Effector memory CD4-positive, alpha-beta T cell (primary cell): ENCODE measurements around the gene APOC3.
A peak's percentile ranks its signal among the peaks of the same experiment; 100 is the strongest.

ENCODE experiments used
- DNase-seq, 3 donors: peaks; one replicate each; pipeline ENCODE4 v3.0.0-alpha.2; 2020
- H3K27ac ChIP-seq: 2 replicates; pipeline ENCODE4 v1.7.0; 2013; ENCODE audit warnings: mild to moderate bottlenecking, low read length, moderate library complexity; ENCODE audit not compliant: insufficient read depth, poor library complexity, severe bottlenecking
- H3K27me3 ChIP-seq: replicated peaks from 2 replicates; pipeline ENCODE4 v1.7.0; 2013; ENCODE audit warnings: mild to moderate bottlenecking, low read length; ENCODE audit not compliant: insufficient read depth, control insufficient read depth, poor library complexity, severe bottlenecking
- H3K36me3 ChIP-seq: 2 replicates; pipeline ENCODE4 v1.7.0; 2013; ENCODE audit warnings: mild to moderate bottlenecking, low read length, moderate library complexity; ENCODE audit not compliant: control insufficient read depth, insufficient read depth
- H3K4me1 ChIP-seq: 2 replicates; pipeline ENCODE4 v1.7.0; 2013; ENCODE audit warnings: low read length, mild to moderate bottlenecking; ENCODE audit not compliant: control insufficient read depth, insufficient read depth, poor library complexity, severe bottlenecking
- H3K4me3 ChIP-seq: 2 replicates; pipeline ENCODE4 v1.7.0; 2013; ENCODE audit warnings: low read length, low read depth, mild to moderate bottlenecking; ENCODE audit not compliant: insufficient read depth, poor library complexity, severe bottlenecking
- H3K9me3 ChIP-seq: 2 replicates; pipeline ENCODE4 v1.7.0; 2013; ENCODE audit warnings: mild to moderate bottlenecking, low read length, moderate library complexity; ENCODE audit not compliant: control insufficient read depth

APOC3 gene

DNA sequence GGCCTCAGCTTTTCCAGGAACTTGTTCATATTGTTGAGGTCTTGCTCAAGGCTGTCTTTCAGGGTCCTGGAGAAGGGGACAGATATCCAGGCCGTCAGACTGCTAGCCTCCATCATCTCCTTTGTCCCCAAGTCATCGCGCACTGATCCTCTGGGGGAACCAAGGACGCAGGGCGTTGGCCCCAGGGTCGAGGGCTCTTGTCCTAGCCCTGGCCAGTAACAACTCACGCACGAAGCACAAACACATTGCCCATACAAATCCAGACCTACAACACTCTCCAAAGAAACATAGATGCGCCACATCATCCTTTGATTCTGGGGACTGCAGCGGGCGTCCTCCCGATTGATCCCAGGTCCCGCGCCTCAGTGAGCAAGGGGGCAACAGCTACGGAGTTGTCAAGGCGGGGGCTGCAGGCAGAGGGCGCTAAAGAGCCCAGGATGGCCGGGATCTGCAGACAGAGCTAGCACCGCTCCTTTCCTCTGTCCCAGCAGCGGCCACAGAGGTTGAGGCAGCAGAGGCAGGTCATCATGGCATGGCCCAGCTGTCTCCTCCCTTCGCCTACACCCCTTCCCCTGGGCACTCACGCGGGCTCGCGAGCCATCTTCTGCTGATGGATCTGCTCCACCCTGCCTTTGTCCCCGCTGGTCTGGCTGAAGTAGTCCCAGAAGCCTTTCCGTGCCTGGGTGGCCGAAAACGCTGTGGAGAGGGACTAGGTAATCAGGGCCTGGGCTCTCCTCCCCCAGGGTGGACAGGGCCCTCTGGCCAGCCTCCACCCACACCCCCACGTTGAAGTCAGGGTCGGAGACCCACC is 38.5 kb upstream of the APOC3 start:
- Histone ChIP-seq H3K4me3 (no peak overlapping the region), H3K27ac (no peak overlapping the region), H3K27me3 (no peaks in the 10 kb centered on the region), H3K9me3 (no peaks in the 10 kb centered on the region), H3K4me1 (peaks cover 25% of the 10 kb centered on the region), H3K36me3 (peaks cover 3% of the 10 kb centered on the region)
- peak; percentile 52 to 67 (median 57) for DNase-seq

DNA sequence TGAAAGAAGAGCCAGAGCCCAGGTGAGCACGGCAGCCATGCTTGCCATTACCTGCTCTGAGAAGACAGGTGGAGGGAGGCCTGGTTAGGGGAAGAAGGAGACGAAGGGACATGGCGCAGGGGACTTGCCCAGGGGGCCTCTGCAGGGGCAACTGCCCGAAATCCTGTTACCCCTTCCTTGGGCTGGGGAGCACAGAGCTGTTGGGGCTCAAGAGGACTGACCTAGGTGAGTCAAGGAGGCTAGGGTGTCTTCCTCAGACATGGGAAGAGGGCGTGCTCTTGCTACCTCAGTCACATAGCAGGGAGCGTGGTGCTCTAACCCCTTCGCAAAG is 37.9 kb upstream of the APOC3 start, which contains the start of gene APOA5:
Gene APOA5, minus strand, starts transcription at position 67 of the 331 bp plus-strand sequence. Its CDS starts 19 bp downstream, at position 48.
- no peak for DNase-seq
- no peaks in the 10 kb centered on the region for H3K27me3 ChIP-seq
- no peak within 1 kb of the TSS for H3K27ac ChIP-seq
- peaks cover 19% of the 10 kb centered on the region for H3K4me1 ChIP-seq
- no peaks in the 10 kb centered on the region for H3K36me3 ChIP-seq
- no peak within 1 kb of the TSS for H3K4me3 ChIP-seq
- H3K9me3 ChIP-seq, result no peaks in the 10 kb centered on the region

DNA sequence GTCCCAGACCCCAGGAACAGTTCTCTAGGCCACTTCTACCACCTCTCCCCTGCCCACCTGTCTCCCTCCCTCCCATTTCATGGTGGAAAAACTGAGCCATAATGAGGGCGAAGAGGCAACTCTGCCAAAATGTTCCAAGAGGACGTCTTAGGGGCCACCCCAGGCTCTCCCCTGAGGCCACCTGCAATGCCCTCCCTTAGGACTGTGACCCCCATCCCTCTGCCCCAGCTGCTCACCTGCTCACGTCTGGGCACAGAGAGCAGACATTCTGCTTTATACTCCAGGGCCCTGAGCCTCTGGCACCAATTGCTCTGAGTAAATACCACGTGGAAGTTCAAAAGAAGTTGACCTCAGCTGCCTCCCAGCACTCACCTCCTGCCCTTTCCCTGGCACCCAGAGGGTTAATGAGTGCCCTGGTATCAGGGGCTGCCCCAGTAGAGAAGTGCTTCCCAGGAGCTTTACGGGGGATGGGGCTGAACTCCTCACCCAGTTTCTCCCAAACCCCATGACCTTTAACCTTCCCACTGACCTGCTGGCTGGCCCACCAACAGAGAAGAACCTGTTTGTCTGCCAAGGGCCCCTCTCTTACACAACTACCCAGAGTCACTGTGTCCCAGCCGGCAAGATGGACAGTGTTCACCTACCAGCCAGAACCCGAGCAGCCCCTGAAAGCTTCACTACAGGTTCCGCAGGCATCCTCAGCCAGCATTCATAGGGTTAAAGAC is 37.4 kb upstream of the APOC3 start:
- Histone ChIP-seq H3K36me3 (no peaks in the 10 kb centered on the region), H3K9me3 (no peaks in the 10 kb centered on the region), H3K27me3 (no peaks in the 10 kb centered on the region), H3K4me1 (peaks cover 14% of the 10 kb centered on the region), H3K27ac (no peak overlapping the region), H3K4me3 (no peak overlapping the region)
- no peak for DNase-seq

DNA sequence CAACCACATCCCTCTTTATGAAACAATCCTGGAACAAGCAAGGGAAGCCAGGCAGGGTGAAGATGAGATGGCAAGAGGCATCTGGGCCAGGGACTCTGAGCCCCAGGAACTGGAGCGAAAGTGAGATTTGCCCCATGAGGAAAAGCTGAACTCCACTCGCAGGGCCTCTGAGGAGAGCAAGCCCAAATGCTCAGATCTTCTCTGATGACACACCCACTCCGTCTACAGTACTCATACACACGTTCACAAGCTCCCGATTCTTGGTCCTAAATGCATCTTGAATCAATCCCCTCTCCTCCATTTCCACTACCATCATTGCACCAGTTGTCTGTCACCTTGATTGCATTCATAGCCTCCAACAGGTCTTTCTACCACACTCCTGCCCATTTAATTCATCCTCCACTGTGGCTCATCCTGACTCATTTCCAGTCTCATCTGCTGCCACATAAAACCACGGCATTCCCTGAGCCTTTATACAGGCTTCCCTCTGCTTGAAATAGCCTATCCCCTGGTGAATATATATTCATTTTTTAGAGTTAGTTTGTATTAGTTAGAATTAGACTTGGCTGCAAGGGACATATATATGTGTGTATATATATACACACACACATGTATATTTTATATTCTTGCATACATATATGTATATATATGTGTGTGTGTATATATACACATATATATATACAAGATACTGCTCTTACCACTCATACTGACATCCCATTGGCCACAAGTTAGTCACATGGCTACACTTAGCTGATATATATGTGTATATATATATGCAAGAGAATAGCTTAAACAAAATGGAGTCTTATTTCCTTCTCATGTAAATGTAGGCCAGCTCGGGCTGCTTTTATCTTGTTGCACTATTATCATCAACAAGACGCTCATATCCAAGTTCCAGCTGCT is 36.6 kb upstream of the APOC3 start:
- DNase-seq, result no peak

DNA sequence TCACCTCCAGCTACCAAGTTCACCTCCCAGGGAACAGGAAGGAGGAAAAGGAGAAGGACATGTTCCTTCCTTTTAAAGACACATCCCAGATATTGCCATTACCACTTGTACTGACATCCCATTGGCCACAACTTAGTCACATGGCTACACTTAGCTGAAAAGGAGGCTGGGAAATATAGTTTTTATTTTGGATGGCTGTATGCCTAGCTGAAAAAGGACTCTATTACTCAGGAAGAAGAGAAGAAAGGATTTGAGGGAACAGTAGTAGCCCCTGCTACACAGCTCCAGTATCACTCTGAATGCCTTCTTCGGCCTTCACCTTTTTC is 36.0 kb upstream of the APOC3 start:
- DNase-seq, result no peak

More for the DNA sequence above, 36.6 kb upstream of the APOC3 start:
- no peaks in the 10 kb centered on the region for H3K27me3 ChIP-seq
- no peak overlapping the region for H3K4me3 ChIP-seq
- no peaks in the 10 kb centered on the region for H3K36me3 ChIP-seq
- H3K4me1 ChIP-seq, result peaks cover 13% of the 10 kb centered on the region
- no peaks in the 10 kb centered on the region for H3K9me3 ChIP-seq
- H3K27ac ChIP-seq, result no peak overlapping the region

DNA sequence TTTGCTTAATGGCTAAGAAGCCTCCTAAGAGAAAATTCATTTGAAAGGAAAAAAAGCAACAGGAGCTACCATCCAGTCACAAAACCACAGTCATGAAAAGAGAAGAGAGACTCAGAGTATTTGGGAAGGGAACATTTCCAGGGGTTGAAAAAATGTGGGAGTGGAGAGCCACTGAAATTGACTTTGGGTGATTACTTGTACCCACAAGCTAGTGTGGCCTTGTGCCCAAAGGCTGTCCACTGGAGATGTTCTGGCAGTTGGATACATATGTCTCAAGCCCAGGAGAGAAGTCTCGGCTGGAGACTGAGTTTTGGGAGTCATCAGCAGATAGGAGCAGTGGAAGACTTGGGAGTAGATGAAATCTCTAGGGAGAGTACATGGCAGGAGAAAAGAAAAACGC is 34.9 kb upstream of the APOC3 start:
- Histone ChIP-seq H3K9me3 (no peaks in the 10 kb centered on the region), H3K27me3 (no peaks in the 10 kb centered on the region), H3K4me3 (no peak overlapping the region), H3K4me1 (peaks cover 9% of the 10 kb centered on the region), H3K27ac (no peak overlapping the region), H3K36me3 (no peaks in the 10 kb centered on the region)
- DNase-seq, result no peak

More for the DNA sequence above, 36.0 kb upstream of the APOC3 start:
- no peaks in the 10 kb centered on the region for H3K36me3 ChIP-seq
- H3K9me3 ChIP-seq, result no peaks in the 10 kb centered on the region
- H3K27me3 ChIP-seq, result no peaks in the 10 kb centered on the region
- H3K27ac ChIP-seq, result no peak overlapping the region
- H3K4me1 ChIP-seq, result peaks cover 9% of the 10 kb centered on the region
- H3K4me3 ChIP-seq, result no peak overlapping the region

DNA sequence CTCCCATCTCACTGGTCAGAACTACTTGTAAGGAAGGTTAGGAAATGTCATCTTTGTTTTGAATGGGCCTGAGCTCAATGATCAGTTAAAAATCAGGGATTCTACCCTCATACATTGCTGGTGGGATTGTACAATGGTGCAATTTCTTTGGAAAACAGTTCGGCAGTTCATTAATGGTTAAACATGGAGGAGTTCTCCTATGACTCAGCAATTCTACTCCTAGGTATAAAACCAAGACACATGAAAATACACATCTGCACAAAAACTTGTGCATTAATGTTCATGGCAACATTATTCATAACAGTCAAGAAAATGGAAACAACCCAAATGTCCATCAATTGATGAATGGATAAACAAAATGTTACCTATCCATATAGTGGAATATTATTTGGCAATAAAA is 33.2 kb upstream of the APOC3 start:
- Histone ChIP-seq H3K4me1 (peaks cover under 1% of the 10 kb centered on the region), H3K9me3 (no peaks in the 10 kb centered on the region), H3K4me3 (no peak overlapping the region), H3K27me3 (no peaks in the 10 kb centered on the region), H3K36me3 (no peaks in the 10 kb centered on the region), H3K27ac (no peak overlapping the region)
- no peak for DNase-seq

DNA sequence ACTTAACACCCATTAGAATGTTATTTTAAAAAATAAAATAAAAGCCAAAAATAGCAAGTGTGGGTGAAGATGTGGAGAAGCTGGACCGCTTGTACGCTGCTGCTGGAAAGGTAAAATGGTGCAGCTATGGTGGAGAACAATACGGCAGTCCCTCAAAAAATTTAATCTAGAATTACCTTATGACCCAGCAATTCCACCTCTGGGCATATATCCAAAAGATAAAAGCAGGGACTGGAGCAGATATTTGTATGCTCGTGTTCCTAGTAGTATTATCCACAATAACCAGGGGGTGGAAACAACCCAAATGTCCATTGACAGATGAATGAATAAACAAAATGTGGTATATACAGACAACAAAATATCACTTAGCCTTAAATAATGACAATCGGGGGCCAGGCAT is 31.9 kb upstream of the APOC3 start:
- no peaks in the 10 kb centered on the region for H3K27me3 ChIP-seq
- DNase-seq, result no peak
- H3K4me3 ChIP-seq, result no peak overlapping the region
- H3K4me1 ChIP-seq, result no peaks in the 10 kb centered on the region
- H3K27ac ChIP-seq, result no peak overlapping the region
- H3K36me3 ChIP-seq, result no peaks in the 10 kb centered on the region
- H3K9me3 ChIP-seq, result no peaks in the 10 kb centered on the region

DNA sequence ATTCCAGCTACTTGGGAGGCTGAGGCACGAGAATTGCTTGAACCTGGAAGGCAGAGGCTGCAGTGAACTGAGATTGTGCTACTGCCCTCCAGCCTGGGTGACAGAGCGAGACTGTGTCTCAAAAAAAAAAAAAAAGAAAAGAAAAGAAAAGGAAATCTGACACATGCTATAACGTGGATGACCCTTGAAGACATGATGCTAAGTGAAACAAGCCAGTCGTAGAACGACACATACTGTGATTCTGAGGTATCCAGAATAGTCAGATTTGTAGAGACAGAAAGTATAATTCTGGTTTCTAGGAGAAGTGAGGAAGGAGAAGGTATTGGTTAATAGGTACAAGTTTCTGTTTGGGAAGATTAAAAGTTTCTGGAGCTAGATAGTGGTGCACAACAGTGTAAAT is 31.3 kb upstream of the APOC3 start:
- Histone ChIP-seq H3K27me3 (no peaks in the 10 kb centered on the region), H3K36me3 (no peaks in the 10 kb centered on the region), H3K9me3 (no peaks in the 10 kb centered on the region), H3K4me1 (no peaks in the 10 kb centered on the region), H3K4me3 (no peak overlapping the region), H3K27ac (no peak overlapping the region)
- DNase-seq, result no peak
